ENCODE measurements around the gene SPHK2. TPM values are rescaled to one million over a fixed set of nuclear protein-coding genes. Genes with fewer than 3 reads are reported as not detected.

The SPHK2 gene
- total RNA-seq, 1 donor from 2014 or later = 146 TPM

GRCh38 chr19:48672994-48673393, 53.7 kb downstream of the SPHK2 start, which contains the start of gene NTN5:
Gene NTN5, minus strand, starts transcription at chr19:48673017. Its CDS starts 2,031 bp downstream, at chr19:48670986.
- Mint-ChIP-seq H3K36me3 (ENCODE audit: unreplicated experiment) (no peaks in the 10 kb centered on the region), H3K4me3 (ENCODE audit: unreplicated experiment) (peak within 1 kb of the TSS; percentile 63), H3K4me1 (ENCODE audit: low read depth, unreplicated experiment) (peaks cover 9% of the 10 kb centered on the region), H3K9me3 (ENCODE audit: unreplicated experiment) (peaks cover 5% of the 10 kb centered on the region), H3K27ac (ENCODE audit: unreplicated experiment) (no peak within 1 kb of the TSS), H3K27me3 (ENCODE audit: unreplicated experiment) (peaks cover 3% of the 10 kb centered on the region)
- no peak for DNase-seq
- no peak for TF ChIP-seq CTCF (IDR thresholded peaks at IDR 0.05; ENCODE audit: partially characterized antibody, unreplicated experiment)

GRCh38 chr19:48673436-48674100, 54.3 kb downstream of the SPHK2 start:
- H3K27me3 Mint-ChIP-seq (ENCODE audit: unreplicated experiment) = peaks cover 3% of the 10 kb centered on the region
- DNase-seq = no peak
- no peak overlapping the region for H3K27ac Mint-ChIP-seq (ENCODE audit: unreplicated experiment)
- no peaks in the 10 kb centered on the region for H3K36me3 Mint-ChIP-seq (ENCODE audit: unreplicated experiment)
- peaks cover 9% of the 10 kb centered on the region for H3K4me1 Mint-ChIP-seq (ENCODE audit: low read depth, unreplicated experiment)
- H3K9me3 Mint-ChIP-seq (ENCODE audit: unreplicated experiment) = peaks cover 5% of the 10 kb centered on the region
- no peak for TF ChIP-seq CTCF (IDR thresholded peaks at IDR 0.05; ENCODE audit: partially characterized antibody, unreplicated experiment)
- H3K4me3 Mint-ChIP-seq (ENCODE audit: unreplicated experiment) = no peak overlapping the region

- H3K4me1 Mint-ChIP-seq (ENCODE audit: low read depth, unreplicated experiment) = peaks cover 9% of the 10 kb centered on the region
- H3K27ac Mint-ChIP-seq (ENCODE audit: unreplicated experiment) = no peak overlapping the region
- H3K36me3 Mint-ChIP-seq (ENCODE audit: unreplicated experiment) = no peaks in the 10 kb centered on the region
- H3K4me3 Mint-ChIP-seq (ENCODE audit: unreplicated experiment) = no peak overlapping the region
- no peak for DNase-seq
- H3K9me3 Mint-ChIP-seq (ENCODE audit: unreplicated experiment) = peaks cover 3% of the 10 kb centered on the region
- no peak for TF ChIP-seq CTCF (IDR thresholded peaks at IDR 0.05; ENCODE audit: partially characterized antibody, unreplicated experiment)
- H3K27me3 Mint-ChIP-seq (ENCODE audit: unreplicated experiment) = peaks cover 3% of the 10 kb centered on the region
These were observed 55.0 kb downstream of the SPHK2 start for GRCh38 chr19:48674216-48674809.

- no peaks in the 10 kb centered on the region for H3K9me3 Mint-ChIP-seq (ENCODE audit: unreplicated experiment)
- no peak overlapping the region for H3K27ac Mint-ChIP-seq (ENCODE audit: unreplicated experiment)
- H3K4me1 Mint-ChIP-seq (ENCODE audit: low read depth, unreplicated experiment) = peaks cover 9% of the 10 kb centered on the region
- peaks cover 1% of the 10 kb centered on the region for H3K27me3 Mint-ChIP-seq (ENCODE audit: unreplicated experiment)
- no peak overlapping the region for H3K4me3 Mint-ChIP-seq (ENCODE audit: unreplicated experiment)
- DNase-seq = peak; percentile 83
- peak; percentile 81 for TF ChIP-seq CTCF (IDR thresholded peaks at IDR 0.05; ENCODE audit: partially characterized antibody, unreplicated experiment)
- H3K36me3 Mint-ChIP-seq (ENCODE audit: unreplicated experiment) = no peaks in the 10 kb centered on the region
These were observed 55.9 kb downstream of the SPHK2 start for GRCh38 chr19:48674921-48675824.
